Loucy (cell line): Measurements from ENCODE around the gene MAP3K8.

ENCODE experiments used
- EZH2phosphoT487 ChIP-seq: fragments of 200-600 bp; IDR thresholded peaks from 2 replicates; pipeline ENCODE4 v1.6.1; 2018; ENCODE audit warnings: antibody characterized with exemption, mild to moderate bottlenecking, moderate library complexity, borderline replicate concordance
- TF ChIP-seq, protein P1 (sequence below): fragments of 200-600 bp; sonication (generic); conservative IDR thresholded peaks from 2 replicates; pipeline ENCODE4 v1.5.1; 2014; ENCODE audit warnings: mild to moderate bottlenecking, antibody characterized with exemption, low read length

DNA sequence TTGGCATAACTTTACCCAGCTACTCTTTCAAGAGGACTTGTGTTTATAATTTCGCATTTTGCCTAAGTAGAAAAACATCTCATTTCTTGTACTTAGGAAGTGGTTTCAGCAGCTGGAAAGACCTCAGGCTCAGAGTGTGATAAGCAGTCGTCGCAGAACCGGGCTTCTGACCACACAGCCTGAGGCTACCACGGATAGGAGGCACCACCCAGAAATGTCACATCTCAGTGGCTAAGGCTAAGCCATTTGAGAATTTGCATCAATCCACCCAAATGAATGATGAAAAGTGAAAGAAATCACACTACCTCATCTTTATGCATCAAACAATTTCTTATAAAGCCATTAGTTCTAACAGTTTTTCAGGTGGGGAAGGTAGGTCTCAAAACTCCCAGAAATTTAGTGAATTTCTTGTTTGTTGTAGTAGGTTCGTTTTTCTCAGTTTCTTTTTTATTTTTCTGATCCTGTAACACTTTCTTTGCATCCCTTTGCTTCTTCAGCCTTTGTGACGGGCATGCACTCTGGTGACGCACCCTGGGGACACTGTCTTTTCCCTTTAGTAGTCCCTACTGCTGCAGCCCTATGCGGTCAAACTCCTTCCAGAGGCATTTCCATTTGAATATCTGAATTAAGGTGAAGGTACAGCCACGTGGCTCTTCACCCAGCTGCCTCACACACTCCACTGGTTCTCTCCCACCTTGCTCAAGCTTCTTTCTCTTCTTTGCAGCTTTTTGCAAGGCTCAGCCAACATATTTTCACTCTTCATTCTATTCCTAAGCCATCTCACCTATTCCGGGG lies 68.5 kb downstream of the MAP3K8 start:
- TF ChIP-seq, protein P1, sequence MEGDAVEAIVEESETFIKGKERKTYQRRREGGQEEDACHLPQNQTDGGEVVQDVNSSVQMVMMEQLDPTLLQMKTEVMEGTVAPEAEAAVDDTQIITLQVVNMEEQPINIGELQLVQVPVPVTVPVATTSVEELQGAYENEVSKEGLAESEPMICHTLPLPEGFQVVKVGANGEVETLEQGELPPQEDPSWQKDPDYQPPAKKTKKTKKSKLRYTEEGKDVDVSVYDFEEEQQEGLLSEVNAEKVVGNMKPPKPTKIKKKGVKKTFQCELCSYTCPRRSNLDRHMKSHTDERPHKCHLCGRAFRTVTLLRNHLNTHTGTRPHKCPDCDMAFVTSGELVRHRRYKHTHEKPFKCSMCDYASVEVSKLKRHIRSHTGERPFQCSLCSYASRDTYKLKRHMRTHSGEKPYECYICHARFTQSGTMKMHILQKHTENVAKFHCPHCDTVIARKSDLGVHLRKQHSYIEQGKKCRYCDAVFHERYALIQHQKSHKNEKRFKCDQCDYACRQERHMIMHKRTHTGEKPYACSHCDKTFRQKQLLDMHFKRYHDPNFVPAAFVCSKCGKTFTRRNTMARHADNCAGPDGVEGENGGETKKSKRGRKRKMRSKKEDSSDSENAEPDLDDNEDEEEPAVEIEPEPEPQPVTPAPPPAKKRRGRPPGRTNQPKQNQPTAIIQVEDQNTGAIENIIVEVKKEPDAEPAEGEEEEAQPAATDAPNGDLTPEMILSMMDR, result no peak
- no peak for TF ChIP-seq EZH2phosphoT487
